ENCODE data around the gene CDK11A.
A peak's percentile ranks its signal among the peaks of the same experiment; 100 is the strongest.
"Not testable (repeated sequence)": the region's sequence is repeated elsewhere in the genome, so short reads cannot be mapped to it uniquely, and the experiment has no call there.

Gene CDK11A

GRCh38 chr1:1754051-1754815 is 30.1 kb upstream of the CDK11A start:
- no peak for DNase-seq (ENCODE audit: low spot score)

GRCh38 chr1:1753607-1754005 is 29.4 kb upstream of the CDK11A start:
- no peak for FAIRE-seq

More at GRCh38 chr1:1754051-1754815, 30.1 kb upstream of the CDK11A start:
- no peak for FAIRE-seq

GRCh38 chr1:1752636-1753606 is 28.8 kb upstream of the CDK11A start:
- FAIRE-seq (no peak), DNase-seq (ENCODE audit: low spot score) (no peak)

More at GRCh38 chr1:1753607-1754005, 29.4 kb upstream of the CDK11A start:
- DNase-seq (ENCODE audit: low spot score): no peak

- no peak for FAIRE-seq
- no peak for DNase-seq (ENCODE audit: low spot score)
Measured at GRCh38 chr1:1752190-1752589, 28.0 kb upstream of the CDK11A start.

GRCh38 chr1:1749941-1750340 is 25.8 kb upstream of the CDK11A start:
- FAIRE-seq; DNase-seq (ENCODE audit: low spot score): not testable (repeated sequence)

- DNase-seq (ENCODE audit: low spot score): no peak
- FAIRE-seq: no peak
Measured at GRCh38 chr1:1748686-1749321, 24.6 kb upstream of the CDK11A start.

- DNase-seq (ENCODE audit: low spot score); FAIRE-seq: not testable (repeated sequence)
Measured at GRCh38 chr1:1746566-1746909, 22.4 kb upstream of the CDK11A start.

- peak; percentile 16 for DNase-seq (ENCODE audit: low spot score)
Measured at GRCh38 chr1:1745651-1746565, 21.8 kb upstream of the CDK11A start.

GRCh38 chr1:1742529-1742928 is 18.4 kb upstream of the CDK11A start:
- not testable (repeated sequence) for FAIRE-seq

More at GRCh38 chr1:1745651-1746565, 21.8 kb upstream of the CDK11A start:
- FAIRE-seq: peak; percentile 38

GRCh38 chr1:1741013-1741412 is 16.9 kb upstream of the CDK11A start:
- not testable (repeated sequence) for DNase-seq (ENCODE audit: low spot score); FAIRE-seq

More at GRCh38 chr1:1742529-1742928, 18.4 kb upstream of the CDK11A start:
- not testable (repeated sequence) for DNase-seq (ENCODE audit: low spot score)

- not testable (repeated sequence) for DNase-seq (ENCODE audit: low spot score); FAIRE-seq
Measured at GRCh38 chr1:1738799-1739337, 14.7 kb upstream of the CDK11A start.

GRCh38 chr1:1737675-1738590 is 13.8 kb upstream of the CDK11A start:
- DNase-seq (ENCODE audit: low spot score); FAIRE-seq: not testable (repeated sequence)

- DNase-seq (ENCODE audit: low spot score) (no peak), FAIRE-seq (no peak)
Measured at GRCh38 chr1:1732381-1732780, 8.2 kb upstream of the CDK11A start.

- DNase-seq (ENCODE audit: low spot score) (no peak), FAIRE-seq (no peak)
Measured at GRCh38 chr1:1730870-1731269, 6.7 kb upstream of the CDK11A start.

GRCh38 chr1:1730230-1730629 is 6.1 kb upstream of the CDK11A start:
- DNase-seq (ENCODE audit: low spot score); FAIRE-seq: not testable (repeated sequence)

- not testable (repeated sequence) for DNase-seq (ENCODE audit: low spot score); FAIRE-seq
Measured at GRCh38 chr1:1729116-1729816, 5.1 kb upstream of the CDK11A start.

GRCh38 chr1:1728308-1729005 is 4.3 kb upstream of the CDK11A start:
- DNase-seq (ENCODE audit: low spot score); FAIRE-seq: not testable (repeated sequence)

Measured in RCC 7860 (cell line).